ENCODE measurements around the gene ID3. TPM values are rescaled to one million over a fixed set of nuclear protein-coding genes. Genes with fewer than 3 reads are reported as not detected.

The ID3 gene
- total RNA-seq, 1 donor from 2014 or later = 99.9 TPM

DNA sequence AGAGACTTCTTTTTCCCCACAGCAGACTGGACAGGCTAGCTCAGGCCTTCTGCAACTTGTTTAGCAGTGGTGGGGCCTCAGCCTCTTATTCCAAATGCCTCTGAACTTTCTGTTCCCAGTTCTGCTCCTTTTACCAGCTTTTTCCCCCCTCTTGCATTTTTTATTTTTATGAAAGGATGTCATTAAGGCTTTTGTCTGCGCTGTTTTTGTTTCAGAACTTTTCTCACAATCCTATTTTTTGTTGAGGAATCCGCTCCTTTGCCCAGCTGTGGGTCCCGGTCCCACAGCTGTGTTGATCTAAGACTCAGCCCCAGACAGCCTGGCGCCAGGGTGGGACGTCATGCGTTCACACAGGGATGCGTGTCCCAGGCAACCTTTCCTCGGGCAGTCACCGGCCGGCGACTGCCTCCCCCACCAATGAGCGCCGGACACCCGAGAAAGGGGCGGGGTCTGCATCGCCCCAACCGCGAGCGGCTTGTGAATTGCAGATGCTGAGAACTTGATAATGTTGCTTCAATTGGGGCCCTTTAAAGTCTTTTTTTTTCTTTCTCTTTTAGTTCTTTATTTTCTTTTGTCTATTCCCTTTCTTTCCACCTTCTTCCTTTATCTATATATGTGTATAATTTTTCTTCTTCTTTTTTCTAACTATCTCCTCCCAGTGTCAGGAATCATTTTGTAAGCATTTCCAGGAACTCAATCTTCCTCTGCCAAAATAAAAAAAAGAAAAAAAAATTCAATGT is 3.0 kb upstream of the ID3 start:
- H3K27me3 ChIP-seq = no peaks in the 10 kb centered on the region
- H3K27ac ChIP-seq = peak overlapping the region; percentile 100
- peaks cover 41% of the 10 kb centered on the region for H3K79me2 ChIP-seq (ENCODE audit: low read depth)
- H3K4me1 ChIP-seq = peaks cover 66% of the 10 kb centered on the region
- Mint-ChIP-seq H3K4me1 (peaks cover 79% of the 10 kb centered on the region), H3K4me3 (peak overlapping the region; percentile 91), H3K36me3 (peaks cover 8% of the 10 kb centered on the region), H3K27me3 (ENCODE audit: insufficient read depth, low read depth) (peaks cover 13% of the 10 kb centered on the region), H3K27ac (peak overlapping the region; percentile 100), H3K9me3 (no peaks in the 10 kb centered on the region)
- peaks cover 20% of the 10 kb centered on the region for H4K20me1 ChIP-seq (ENCODE audit: low read depth)
- peak; percentile 98 for DNase-seq (ENCODE audit: low spot score)
- peak overlapping the region; percentile 52 for H3K9ac ChIP-seq
- TF ChIP-seq, protein P1, sequence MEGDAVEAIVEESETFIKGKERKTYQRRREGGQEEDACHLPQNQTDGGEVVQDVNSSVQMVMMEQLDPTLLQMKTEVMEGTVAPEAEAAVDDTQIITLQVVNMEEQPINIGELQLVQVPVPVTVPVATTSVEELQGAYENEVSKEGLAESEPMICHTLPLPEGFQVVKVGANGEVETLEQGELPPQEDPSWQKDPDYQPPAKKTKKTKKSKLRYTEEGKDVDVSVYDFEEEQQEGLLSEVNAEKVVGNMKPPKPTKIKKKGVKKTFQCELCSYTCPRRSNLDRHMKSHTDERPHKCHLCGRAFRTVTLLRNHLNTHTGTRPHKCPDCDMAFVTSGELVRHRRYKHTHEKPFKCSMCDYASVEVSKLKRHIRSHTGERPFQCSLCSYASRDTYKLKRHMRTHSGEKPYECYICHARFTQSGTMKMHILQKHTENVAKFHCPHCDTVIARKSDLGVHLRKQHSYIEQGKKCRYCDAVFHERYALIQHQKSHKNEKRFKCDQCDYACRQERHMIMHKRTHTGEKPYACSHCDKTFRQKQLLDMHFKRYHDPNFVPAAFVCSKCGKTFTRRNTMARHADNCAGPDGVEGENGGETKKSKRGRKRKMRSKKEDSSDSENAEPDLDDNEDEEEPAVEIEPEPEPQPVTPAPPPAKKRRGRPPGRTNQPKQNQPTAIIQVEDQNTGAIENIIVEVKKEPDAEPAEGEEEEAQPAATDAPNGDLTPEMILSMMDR (IDR thresholded peaks at IDR 0.05) = no peak
- TF ChIP-seq EZH2phosphoT487 (IDR thresholded peaks at IDR 0.05) (no peak), EZH2 (IDR thresholded peaks at IDR 0.05) (no peak)
- peak overlapping the region; percentile 90 for H3K4me2 ChIP-seq
- no peaks in the 10 kb centered on the region for H3K9me3 ChIP-seq (ENCODE audit: low read depth)
- H3K4me3 ChIP-seq = peak overlapping the region; percentile 9
- H3K36me3 ChIP-seq = no peaks in the 10 kb centered on the region
- no peak overlapping the region for H2AFZ ChIP-seq (replicated peaks)
- peaks cover 94% of the 10 kb centered on the region for H3F3A ChIP-seq (ENCODE audit: low read depth)

DNA sequence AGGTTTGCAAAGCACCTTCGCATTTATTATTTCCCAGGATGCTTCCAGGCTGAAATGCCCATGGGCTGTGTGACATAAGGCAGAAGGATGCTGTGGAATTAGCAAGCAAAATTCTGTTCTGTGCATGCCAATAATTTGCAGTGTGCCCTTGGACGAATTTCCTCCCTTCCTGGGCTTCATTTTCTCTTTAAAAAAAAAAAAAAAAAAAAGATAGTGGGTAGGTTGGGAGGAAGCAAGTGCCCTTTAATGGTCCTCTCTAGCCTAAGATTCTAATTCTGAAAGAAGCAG is 2.5 kb upstream of the ID3 start:
- peaks cover 13% of the 10 kb centered on the region for H3K27me3 Mint-ChIP-seq (ENCODE audit: insufficient read depth, low read depth)
- Histone ChIP-seq H3K36me3 (no peaks in the 10 kb centered on the region), H3K4me1 (peaks cover 72% of the 10 kb centered on the region), H4K20me1 (ENCODE audit: low read depth) (peaks cover 25% of the 10 kb centered on the region), H3K9ac (peak overlapping the region; percentile 52), H3K27me3 (no peaks in the 10 kb centered on the region), H3K9me3 (ENCODE audit: low read depth) (no peaks in the 10 kb centered on the region), H3F3A (ENCODE audit: low read depth) (peaks cover 96% of the 10 kb centered on the region), H3K4me2 (peak overlapping the region; percentile 90), H3K27ac (peak overlapping the region; percentile 100), H3K79me2 (ENCODE audit: low read depth) (peaks cover 47% of the 10 kb centered on the region), H2AFZ (replicated peaks) (no peak overlapping the region), H3K4me3 (peak overlapping the region; percentile 0)
- H3K36me3 Mint-ChIP-seq = peaks cover 13% of the 10 kb centered on the region
- H3K27ac Mint-ChIP-seq = peak overlapping the region; percentile 100
- peak; percentile 16 for DNase-seq (ENCODE audit: low spot score)
- TF ChIP-seq EZH2 (IDR thresholded peaks at IDR 0.05) (no peak), EZH2phosphoT487 (IDR thresholded peaks at IDR 0.05) (no peak)
- TF ChIP-seq, protein P1 (IDR thresholded peaks at IDR 0.05) = no peak
- H3K9me3 Mint-ChIP-seq = no peaks in the 10 kb centered on the region
- peaks cover 79% of the 10 kb centered on the region for H3K4me1 Mint-ChIP-seq
- H3K4me3 Mint-ChIP-seq = peak overlapping the region; percentile 91

DNA sequence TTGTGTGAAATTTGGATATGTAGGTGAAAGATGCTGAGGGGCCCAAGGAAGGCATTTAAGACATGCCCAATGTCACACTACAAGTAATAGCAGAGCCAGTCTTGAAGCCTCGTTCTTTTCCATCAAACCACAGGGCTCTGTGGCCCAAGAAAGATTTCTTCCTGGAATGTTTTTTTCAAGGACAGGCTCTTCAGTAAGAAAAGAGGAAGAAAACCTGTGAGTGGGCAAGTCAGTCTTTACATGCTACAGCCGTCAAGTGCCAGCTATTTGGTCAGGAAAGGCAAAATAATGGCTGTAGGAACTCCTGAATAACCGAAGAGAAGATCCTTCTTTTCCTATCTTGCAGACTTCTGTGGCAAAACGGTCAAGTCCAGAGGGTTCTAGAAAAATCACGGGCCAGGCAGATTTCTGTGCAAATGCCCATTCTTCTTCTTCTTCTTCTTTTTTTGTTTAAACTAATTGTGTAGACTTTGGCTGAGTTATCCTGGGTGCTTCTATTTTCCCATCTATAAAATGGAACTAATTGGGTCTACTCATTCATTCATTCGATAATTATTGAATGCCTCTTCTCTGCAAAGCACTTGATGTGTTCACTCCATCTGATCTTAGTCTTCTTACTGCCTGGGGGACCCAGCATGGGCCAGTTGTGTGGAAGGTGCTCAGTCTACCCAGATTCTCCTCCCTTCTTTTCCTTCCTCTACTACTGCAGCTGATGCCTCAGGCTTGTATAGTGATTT is 1.9 kb upstream of the ID3 start:
- H3K4me1 ChIP-seq = peaks cover 73% of the 10 kb centered on the region
- H3K27ac ChIP-seq = peak overlapping the region; percentile 100
- peak overlapping the region; percentile 91 for H3K4me3 Mint-ChIP-seq
- peak overlapping the region; percentile 90 for H3K4me2 ChIP-seq
- H3K27ac Mint-ChIP-seq = peak overlapping the region; percentile 100
- H3K9me3 ChIP-seq (ENCODE audit: low read depth) = no peaks in the 10 kb centered on the region
- H3K27me3 ChIP-seq = no peaks in the 10 kb centered on the region
- no peak for TF ChIP-seq EZH2 (IDR thresholded peaks at IDR 0.05)
- TF ChIP-seq EZH2phosphoT487 (IDR thresholded peaks at IDR 0.05) = no peak
- TF ChIP-seq, protein P1 (IDR thresholded peaks at IDR 0.05) = no peak
- peaks cover 52% of the 10 kb centered on the region for H3K79me2 ChIP-seq (ENCODE audit: low read depth)
- H3K27me3 Mint-ChIP-seq (ENCODE audit: insufficient read depth, low read depth) = peaks cover 9% of the 10 kb centered on the region
- H3K9ac ChIP-seq = peak overlapping the region; percentile 52
- DNase-seq (ENCODE audit: low spot score) = no peak
- H3K4me3 ChIP-seq = peak overlapping the region; percentile 0
- H3F3A ChIP-seq (ENCODE audit: low read depth) = peaks cover 96% of the 10 kb centered on the region
- H3K36me3 Mint-ChIP-seq = peaks cover 15% of the 10 kb centered on the region
- no peak overlapping the region for H2AFZ ChIP-seq (replicated peaks)
- no peaks in the 10 kb centered on the region for H3K9me3 Mint-ChIP-seq
- H3K4me1 Mint-ChIP-seq = peaks cover 79% of the 10 kb centered on the region
- peaks cover 31% of the 10 kb centered on the region for H4K20me1 ChIP-seq (ENCODE audit: low read depth)
- H3K36me3 ChIP-seq = no peaks in the 10 kb centered on the region

Data from neural progenitor cell (in vitro differentiated cells).